HEK293 (cell line): Measurements from ENCODE around the gene GTPBP1.
A peak's percentile ranks its signal among the peaks of the same experiment; 100 is the strongest.

ENCODE experiments used
- CTCF ChIA-PET: fragments of 350-600 bp; formaldehyde crosslinking; extraction: SDS; loops from one replicate; lab custom pipeline; 2021; ENCODE audit warnings: antibody characterized with exemption; lab: Yijun Ruan, JAX
- POLR2A ChIA-PET: fragments of 300-600 bp; formaldehyde crosslinking; extraction: SDS; loops from one replicate; lab custom pipeline; 2020; ENCODE audit warnings: antibody characterized with exemption, inconsistent platforms; lab: Yijun Ruan, JAX
- H3K27ac ChIP-seq: fragments of 200-500 bp; sonication (Bioruptor generic); 2 replicates; pipeline ENCODE4 v1.5.1; 2014; ENCODE audit warnings: low read depth, low read length, control low read depth, inconsistent platforms; ENCODE audit errors: extremely low read depth
- H3K36me3 ChIP-seq, 2 experiments: fragments of 200-500 bp in 1 of 2; sonication (Bioruptor generic) in 1 of 2; 1 replicate in 1 of 2; 2 replicates in 1 of 2; pipeline ENCODE4 v1.5.1; 2014 to 2017; ENCODE audit warnings: inconsistent platforms in 2 of 2, low read length in 2 of 2; ENCODE audit not compliant: control insufficient read depth in 2 of 2, insufficient read depth in 1 of 2
- H3K4me1 ChIP-seq: fragments of 200-500 bp; sonication (Bioruptor generic); 2 replicates; pipeline ENCODE4 v1.5.1; 2014; ENCODE audit warnings: mild to moderate bottlenecking, low read length, inconsistent platforms; ENCODE audit not compliant: control insufficient read depth, insufficient read depth
- H3K4me3 ChIP-seq: 2 replicates; pipeline ENCODE4 v1.5.1; 2011; ENCODE audit warnings: low read depth, mild to moderate bottlenecking, control low read depth, low read length, moderate library complexity
- H3K9me3 ChIP-seq: fragments of 200-500 bp; sonication (Bioruptor generic); 2 replicates; pipeline ENCODE4 v1.5.1; 2014; ENCODE audit warnings: low read depth, low read length, inconsistent platforms; ENCODE audit not compliant: control insufficient read depth, insufficient read depth
- AEBP2 ChIP-seq: fragments of 450-650 bp; formaldehyde crosslinking; IDR thresholded peaks from 2 replicates; pipeline ENCODE4 v1.5.1; 2016; ENCODE audit warnings: missing biosample characterization, missing genetic modification characterization, borderline replicate concordance
- GLI2 ChIP-seq: fragments of 450-650 bp; formaldehyde crosslinking; IDR thresholded peaks from 2 replicates; pipeline ENCODE4; 2017; ENCODE audit warnings: missing biosample characterization, missing genetic modification characterization, low read depth, borderline replicate concordance
- GLIS1 ChIP-seq: fragments of 450-650 bp; formaldehyde crosslinking; IDR thresholded peaks from 2 replicates; pipeline ENCODE4 v1.5.1; 2016; ENCODE audit warnings: missing biosample characterization, missing genetic modification characterization
- HIC1 ChIP-seq: fragments of 450-650 bp; formaldehyde crosslinking; IDR thresholded peaks from 2 replicates; pipeline ENCODE4 v1.5.1; 2016; ENCODE audit warnings: missing biosample characterization, missing genetic modification characterization
- HOXD13 ChIP-seq: sonication (generic); formaldehyde crosslinking; IDR thresholded peaks from 2 replicates; pipeline ENCODE4 v1.8.0; 2022; ENCODE audit warnings: missing genetic modification reagents, borderline replicate concordance
- SETDB1 ChIP-seq: IDR thresholded peaks from one replicate; pipeline ENCODE4 v1.6.1; 2017; ENCODE audit warnings: mild to moderate bottlenecking, low read length, moderate library complexity, mixed read lengths; ENCODE audit not compliant: insufficient read length
- TRIM28 ChIP-seq: IDR thresholded peaks from 2 replicates; pipeline ENCODE4 v1.6.1; 2011; ENCODE audit warnings: low read length, control low read depth, borderline replicate concordance
- ZEB2 ChIP-seq: fragments of 450-650 bp; formaldehyde crosslinking; IDR thresholded peaks from 2 replicates; pipeline ENCODE4 v1.5.1; 2016; ENCODE audit warnings: missing biosample characterization, missing genetic modification characterization
- ZFP37 ChIP-seq: fragments of 450-650 bp; formaldehyde crosslinking; IDR thresholded peaks from 2 replicates; pipeline ENCODE4 v1.5.1; 2016; ENCODE audit warnings: missing biosample characterization, missing genetic modification characterization
- ZNF112 ChIP-seq: fragments of 450-650 bp; formaldehyde crosslinking; IDR thresholded peaks from 2 replicates; pipeline ENCODE4 v1.5.0; 2017; ENCODE audit warnings: missing biosample characterization, missing genetic modification characterization
- ZNF132 ChIP-seq: fragments of 450-650 bp; formaldehyde crosslinking; IDR thresholded peaks from 2 replicates; pipeline ENCODE4 v1.5.1; 2017; ENCODE audit warnings: missing biosample characterization, missing genetic modification characterization, borderline replicate concordance
- ZNF19 ChIP-seq: fragments of 450-650 bp; formaldehyde crosslinking; IDR thresholded peaks from 2 replicates; pipeline ENCODE4; 2016; ENCODE audit warnings: missing biosample characterization, missing genetic modification characterization, low read depth
- ZNF211 ChIP-seq: fragments of 450-650 bp; formaldehyde crosslinking; IDR thresholded peaks from 2 replicates; pipeline ENCODE4 v1.5.1; 2016; ENCODE audit warnings: low read depth, missing biosample characterization, missing genetic modification characterization
- ZNF221 ChIP-seq: fragments of 450-650 bp; formaldehyde crosslinking; IDR thresholded peaks from 2 replicates; pipeline ENCODE4 v1.5.1; 2017; ENCODE audit warnings: missing biosample characterization, missing genetic modification characterization, borderline replicate concordance
- ZNF416 ChIP-seq: fragments of 450-650 bp; formaldehyde crosslinking; IDR thresholded peaks from 2 replicates; pipeline ENCODE4 v1.5.1; 2016; ENCODE audit warnings: missing biosample characterization, missing genetic modification characterization
- ZNF529 ChIP-seq: fragments of 450-650 bp; formaldehyde crosslinking; IDR thresholded peaks from 2 replicates; pipeline ENCODE4 v1.5.1; 2017; ENCODE audit warnings: missing genetic modification characterization, missing biosample characterization; ENCODE audit not compliant: insufficient replicate concordance
- ZNF549 ChIP-seq: fragments of 450-650 bp; IDR thresholded peaks from 2 replicates; pipeline ENCODE4 v1.5.1; 2018; ENCODE audit warnings: missing biosample characterization, missing genetic modification characterization, mild to moderate bottlenecking, inconsistent platforms, moderate library complexity
- ZSCAN23 ChIP-seq: fragments of 450-650 bp; formaldehyde crosslinking; IDR thresholded peaks from 2 replicates; pipeline ENCODE4 v1.5.1; 2016; ENCODE audit warnings: missing biosample characterization, missing genetic modification characterization

GTPBP1 gene

GRCh38 chr22:38739300-38740055, 33.7 kb downstream of the GTPBP1 start:
- Histone ChIP-seq H3K36me3 (peaks cover 50 to 100% of the 10 kb centered on the region in 2 experiments), H3K4me3 (no peak overlapping the region), H3K27ac (no peak overlapping the region), H3K4me1 (no peaks in the 10 kb centered on the region), H3K9me3 (no peaks in the 10 kb centered on the region)
- ChIA-PET CTCF (interaction anchor here (0.6 to 1.3 kb wide), 5 partner anchors 11 to 253 kb away, joined by 3 to 5 read pairs (median 4); no protein-coding TSS in a partner anchor), POLR2A (interaction anchor here (0.5 to 1.5 kb wide), 3 partner anchors 34 to 580 kb away, joined by 3 to 11 read pairs (median 6); partner anchors contain the start of gene GTPBP1)
- peak; percentile 83 for TF ChIP-seq HIC1
- no peak for TF ChIP-seq GLI2 (tag by site-specific recombination)

GRCh38 chr22:38740116-38740723, 34.5 kb downstream of the GTPBP1 start:
- POLR2A ChIA-PET: interaction anchor here (0.9 to 1.5 kb wide), 2 partner anchors 14 to 35 kb away, joined by 5 to 6 read pairs; partner anchors contain the start of gene GTPBP1
- no peak overlapping the region for H3K27ac ChIP-seq
- no peak for TF ChIP-seq SETDB1
- no peak for TF ChIP-seq ZNF211 (tag by site-specific recombination)
- no peak for TF ChIP-seq ZSCAN23 (tag by site-specific recombination)
- TF ChIP-seq TRIM28: no peak
- peak; percentile 51 for TF ChIP-seq GLIS1 (tag by site-specific recombination)
- TF ChIP-seq ZNF529 (tag by site-specific recombination): no peak
- peaks cover 58 to 100% of the 10 kb centered on the region in 2 experiments for H3K36me3 ChIP-seq
- no peak overlapping the region for H3K4me3 ChIP-seq
- H3K9me3 ChIP-seq: no peaks in the 10 kb centered on the region
- no peaks in the 10 kb centered on the region for H3K4me1 ChIP-seq
- CTCF ChIA-PET: interaction anchor here (0.6 to 1.6 kb wide), 6 partner anchors 10 to 254 kb away, joined by 3 to 6 read pairs (median 4); no protein-coding TSS in a partner anchor

- Histone ChIP-seq H3K27ac (no peak overlapping the region), H3K9me3 (no peaks in the 10 kb centered on the region), H3K4me3 (no peak overlapping the region), H3K4me1 (no peaks in the 10 kb centered on the region), H3K36me3 (peaks cover 62 to 100% of the 10 kb centered on the region in 2 experiments)
- POLR2A ChIA-PET: interaction anchor here (0.9 to 1.5 kb wide), 2 partner anchors 14 to 35 kb away, joined by 5 to 6 read pairs; partner anchors contain the start of gene GTPBP1
- TF ChIP-seq ZNF221 (tag by site-specific recombination) (no peak), ZNF132 (tag by site-specific recombination) (no peak), ZSCAN23 (tag by site-specific recombination) (no peak), ZNF19 (tag by site-specific recombination) (no peak), ZNF112 (no peak), ZEB2 (no peak), ZFP37 (no peak), ZNF549 (tag by site-specific recombination) (no peak), HOXD13 (no peak), AEBP2 (tag by site-specific recombination) (no peak), ZNF416 (no peak)
- CTCF ChIA-PET: interaction anchor here (1.3 to 1.6 kb wide), 3 partner anchors 16 to 28 kb away, joined by 4 to 6 read pairs (median 4); no protein-coding TSS in a partner anchor
These were observed 35.0 kb downstream of the GTPBP1 start for GRCh38 chr22:38740754-38741153.
